ENCODE measurements around the gene CCDC106.

CCDC106 gene

DNA sequence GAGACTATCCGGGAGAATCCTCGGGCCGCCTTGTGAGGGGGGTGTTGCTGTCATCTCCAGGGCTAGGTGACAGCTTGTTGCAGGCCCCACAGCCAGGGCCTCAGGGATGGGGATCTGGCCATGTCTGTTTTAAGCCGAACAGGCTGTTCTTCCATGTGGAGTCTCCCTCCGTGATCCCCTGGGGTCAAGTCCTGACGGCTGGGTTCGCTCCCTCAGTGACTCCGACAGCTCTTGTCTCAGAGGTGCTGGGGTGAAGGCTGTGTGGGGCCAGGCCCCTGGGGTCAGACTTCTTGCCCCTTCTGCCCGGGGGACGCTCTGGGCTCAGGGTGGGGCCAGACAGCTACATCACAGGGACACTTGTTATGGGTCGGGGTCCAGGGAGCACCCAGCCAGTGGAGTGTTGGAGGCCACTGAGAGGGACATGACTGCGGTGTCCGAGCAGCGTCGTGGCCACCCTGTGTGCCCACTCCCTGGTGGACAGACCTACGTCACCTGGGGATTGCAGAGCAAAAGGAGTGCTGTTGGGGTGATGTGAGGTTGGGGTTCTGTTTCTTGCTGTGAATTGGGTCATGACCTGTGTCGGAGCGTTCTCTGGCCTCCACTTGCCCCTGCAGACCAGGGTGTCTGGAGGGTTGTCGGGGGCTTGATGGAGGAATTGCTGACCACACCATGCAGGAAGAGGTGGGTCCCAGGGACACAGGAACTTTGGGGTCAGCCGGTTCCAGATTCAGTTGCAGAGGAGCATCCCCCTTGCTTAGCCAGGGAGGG lies 48.5 kb downstream of the CCDC106 start:
- no peak for DNase-seq (ENCODE audit: low read depth)

DNA sequence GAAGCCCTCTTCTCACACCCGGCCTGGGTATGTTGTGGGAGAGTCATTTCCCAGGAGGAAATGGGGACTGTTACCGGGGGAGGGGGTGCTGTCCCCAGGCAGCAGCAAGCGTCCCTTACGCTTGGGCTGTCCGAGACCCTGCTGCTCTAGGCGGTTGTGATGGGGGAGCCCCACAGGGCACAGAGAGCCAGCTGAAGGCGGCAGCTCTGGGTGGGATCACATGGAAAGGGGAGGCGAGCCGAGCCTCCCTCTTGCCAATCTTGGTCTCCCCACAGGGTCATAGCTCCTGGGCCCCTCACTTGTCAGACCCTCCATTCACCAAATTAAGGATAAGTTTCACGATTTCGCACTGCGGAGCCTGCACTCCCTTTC lies 49.0 kb downstream of the CCDC106 start:
- no peak for DNase-seq (ENCODE audit: low read depth)

DNA sequence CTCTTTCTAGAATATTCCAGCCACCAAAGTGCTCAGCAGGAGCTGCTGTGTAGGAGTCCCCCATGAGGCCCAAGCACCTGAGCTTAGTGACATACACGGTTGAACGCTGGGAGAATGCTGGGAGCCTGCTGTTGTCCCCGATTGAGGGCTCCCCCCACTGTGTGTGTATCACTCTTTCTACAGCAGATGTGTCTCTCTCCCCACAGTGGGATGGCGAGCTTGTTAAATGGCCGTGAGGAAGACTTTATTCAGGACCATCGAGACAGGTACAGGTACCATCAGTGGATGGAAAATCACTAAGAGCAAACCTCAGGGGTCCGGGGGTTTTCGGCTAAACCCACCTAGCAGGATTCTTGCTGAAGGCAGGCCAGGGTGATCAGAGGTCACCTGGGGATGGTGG lies 49.7 kb downstream of the CCDC106 start:
- no peak for DNase-seq (ENCODE audit: low read depth)

DNA sequence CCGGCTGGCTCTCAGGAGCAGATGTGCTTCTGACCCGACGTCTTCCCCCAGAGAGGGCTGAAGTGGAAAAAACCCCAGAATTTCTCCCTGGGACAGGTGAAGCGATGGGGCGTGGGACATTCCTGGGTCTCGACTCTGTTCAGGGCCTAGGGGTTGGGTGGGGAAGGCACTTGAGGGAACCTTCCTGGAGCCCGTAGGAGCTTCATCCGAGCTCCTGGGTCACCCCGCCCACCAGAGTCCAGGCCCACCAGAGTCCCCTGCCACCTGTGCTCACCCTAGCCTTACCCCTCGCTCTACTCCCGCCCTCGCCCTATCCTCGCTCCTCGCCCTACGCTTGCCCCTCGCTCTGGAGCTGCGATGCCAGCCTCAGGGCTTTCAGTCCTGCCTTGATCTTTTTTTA lies 50.2 kb downstream of the CCDC106 start:
- DNase-seq (ENCODE audit: low read depth) = no peak

DNA sequence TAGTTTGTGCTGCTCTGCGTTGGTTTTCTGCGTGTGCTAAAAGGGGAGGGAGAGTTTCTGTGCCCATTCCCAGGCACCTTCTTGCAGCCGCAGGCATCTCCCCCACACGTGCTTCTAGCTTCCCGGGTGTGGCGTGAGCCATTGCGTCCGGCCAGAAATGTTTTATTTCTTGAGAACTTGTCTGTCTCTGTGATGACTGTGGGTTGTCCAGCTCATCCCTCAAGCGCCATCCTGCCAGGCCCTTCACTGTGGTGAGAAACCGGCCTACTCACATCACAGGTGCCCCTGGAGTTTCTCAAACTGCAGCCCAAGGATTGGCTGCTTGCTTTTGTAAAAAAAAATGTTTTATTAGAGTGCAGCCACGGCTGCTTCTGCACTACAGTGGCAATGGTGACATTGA lies 51.2 kb downstream of the CCDC106 start:
- DNase-seq (ENCODE audit: low read depth) = no peak

DNA sequence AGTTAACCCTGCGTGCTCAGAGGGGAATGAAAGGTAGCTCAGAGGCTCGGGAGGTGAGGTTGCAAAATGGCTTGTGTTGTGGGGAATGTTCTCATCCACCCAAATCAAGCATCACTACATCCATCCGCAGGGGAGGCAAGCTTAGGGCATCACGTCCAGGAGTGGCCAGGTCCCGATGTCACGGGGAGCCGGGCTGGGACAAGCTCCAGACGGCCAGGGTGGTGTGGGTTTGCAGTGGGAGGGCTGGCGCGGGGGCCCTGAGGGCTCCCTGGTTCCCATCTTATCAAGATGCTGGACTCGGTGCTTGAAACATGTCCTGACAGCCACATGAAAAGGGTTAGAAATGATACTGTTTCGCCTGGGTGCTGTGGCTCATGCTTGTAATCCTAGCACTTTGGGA lies 52.8 kb downstream of the CCDC106 start:
- no peak for DNase-seq (ENCODE audit: low read depth)

DNA sequence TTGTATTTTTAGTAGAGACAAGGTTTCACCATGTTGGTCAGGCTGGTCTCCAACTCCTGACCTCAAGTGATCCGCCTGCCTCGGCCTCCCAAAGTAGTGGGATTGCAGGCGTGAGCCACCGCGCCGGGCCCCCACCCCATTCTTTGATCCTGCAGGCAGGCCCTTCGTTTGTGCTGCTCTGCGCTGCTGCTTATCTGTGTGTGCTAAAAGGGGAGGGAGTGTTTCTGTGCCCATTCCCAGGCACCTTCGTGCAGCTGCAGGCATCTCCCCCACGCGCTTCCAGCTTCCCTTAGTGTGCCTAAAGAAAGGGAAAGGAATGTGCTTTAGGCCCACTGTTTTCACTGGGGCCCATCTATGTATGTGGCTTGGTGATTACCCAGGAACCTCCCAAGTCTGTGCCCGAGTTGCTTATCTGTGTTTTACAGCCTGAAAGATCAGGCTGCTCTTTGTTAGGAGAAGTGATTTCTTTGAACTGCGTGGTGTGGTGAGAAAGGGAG lies 54.2 kb downstream of the CCDC106 start:
- DNase-seq (ENCODE audit: low read depth) = no peak
